HFF-Myc (cell line): Measurements from ENCODE around the gene TPSB2.

ENCODE experiments used
- DNase-seq: peaks from one replicate; pipeline ENCODE4 v3.0.0-alpha.2; 2011; ENCODE audit warnings: low read depth; ENCODE audit errors: extremely low read depth
- H3K4me3 ChIP-seq: replicated peaks from 2 replicates; pipeline ENCODE4 v1.5.1; 2011; ENCODE audit warnings: low read depth, mild to moderate bottlenecking, control low read depth, low read length
- CTCF ChIP-seq: IDR thresholded peaks from 2 replicates; pipeline ENCODE4 v1.5.1; 2012; ENCODE audit warnings: mild to moderate bottlenecking, low read depth, low read length, control low read depth; ENCODE audit errors: missing control alignments

The TPSB2 gene

GRCh38 chr16:1223355-1224214, 6.4 kb downstream of the TPSB2 start:
- no peak overlapping the region for H3K4me3 ChIP-seq
- no peak for DNase-seq
- no peak for TF ChIP-seq CTCF

- no peak for TF ChIP-seq CTCF
- no peak for DNase-seq
- no peak overlapping the region for H3K4me3 ChIP-seq
Measured at GRCh38 chr16:1222553-1223354, 7.2 kb downstream of the TPSB2 start.

- H3K4me3 ChIP-seq = no peak overlapping the region
- no peak for TF ChIP-seq CTCF
- no peak for DNase-seq
Measured at GRCh38 chr16:1221628-1222552, 8.1 kb downstream of the TPSB2 start.

- DNase-seq = no peak
- TF ChIP-seq CTCF = no peak
- no peak overlapping the region for H3K4me3 ChIP-seq
Measured at GRCh38 chr16:1220841-1221627, 8.9 kb downstream of the TPSB2 start.

GRCh38 chr16:1220098-1220728, 9.8 kb downstream of the TPSB2 start:
- DNase-seq = no peak
- H3K4me3 ChIP-seq = no peak overlapping the region
- TF ChIP-seq CTCF = no peak
